Measurements from ENCODE around the gene RAB8B.
"Not testable (repeated sequence)": the region's sequence is repeated elsewhere in the genome, so short reads cannot be mapped to it uniquely, and the experiment has no call there.

RAB8B gene

DNA sequence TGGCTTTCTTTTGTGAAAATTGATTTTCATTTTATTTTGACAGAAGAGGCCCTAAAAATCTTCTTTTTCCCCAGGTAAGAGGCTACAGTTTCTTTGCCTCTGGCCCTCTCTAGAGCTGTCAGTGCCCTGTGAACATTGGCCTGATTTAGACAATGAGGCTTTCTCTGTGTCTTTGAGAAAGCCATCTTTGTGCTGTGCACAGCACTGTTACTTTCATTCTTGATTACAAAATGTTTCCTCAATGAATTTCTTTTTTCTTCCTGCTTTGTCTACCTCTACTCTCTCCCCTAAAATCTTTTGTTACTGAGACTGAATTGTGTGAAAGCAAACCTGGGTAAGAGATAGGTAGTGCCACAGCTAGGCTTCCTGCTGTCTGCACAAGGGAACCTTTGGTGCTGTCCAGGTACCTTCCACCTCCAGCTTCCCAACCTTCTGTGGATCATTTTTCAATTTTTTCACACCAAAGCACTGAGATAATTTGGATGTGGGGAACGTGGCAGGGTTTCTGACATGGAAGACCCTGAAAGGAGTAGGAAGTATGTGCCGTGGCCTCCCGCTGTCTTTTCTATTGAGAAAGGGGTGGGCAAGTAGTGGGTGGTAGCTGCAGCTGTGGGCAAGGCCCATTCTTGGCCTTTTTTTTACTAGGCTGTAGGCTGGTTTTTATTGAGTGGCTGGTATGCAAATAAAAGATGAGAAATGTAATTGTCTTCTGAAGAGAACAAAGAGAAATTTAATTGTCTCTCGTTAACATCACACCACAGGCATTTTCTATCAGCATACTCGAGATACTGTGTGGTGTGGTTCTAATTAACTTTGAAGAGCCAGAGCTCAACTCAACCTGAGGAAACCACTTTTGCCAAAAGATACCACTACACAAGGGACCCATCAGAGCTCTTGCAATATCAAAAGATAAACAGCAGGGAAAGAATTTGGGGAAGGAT lies 21.0 kb downstream of the RAB8B start:
- no peak for DNase-seq

DNA sequence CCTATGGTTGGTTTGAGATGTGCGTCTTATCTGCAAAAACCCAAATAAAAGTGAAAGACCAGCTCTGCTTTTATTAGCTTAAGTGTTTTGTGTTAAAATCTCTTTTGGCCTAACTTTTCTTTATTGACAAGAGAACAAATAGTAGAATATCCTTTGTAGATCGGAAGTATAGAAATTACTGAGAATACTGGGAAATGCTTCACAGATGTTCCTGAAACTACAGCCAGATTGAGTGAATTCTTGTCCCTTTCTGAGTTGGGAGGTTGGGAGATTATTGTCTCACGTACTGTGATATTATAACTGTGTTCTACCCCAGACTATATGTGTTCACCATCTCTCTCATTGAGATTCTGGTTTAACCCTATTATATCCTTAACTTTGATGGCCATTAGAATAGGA lies 21.7 kb downstream of the RAB8B start:
- DNase-seq: no peak

DNA sequence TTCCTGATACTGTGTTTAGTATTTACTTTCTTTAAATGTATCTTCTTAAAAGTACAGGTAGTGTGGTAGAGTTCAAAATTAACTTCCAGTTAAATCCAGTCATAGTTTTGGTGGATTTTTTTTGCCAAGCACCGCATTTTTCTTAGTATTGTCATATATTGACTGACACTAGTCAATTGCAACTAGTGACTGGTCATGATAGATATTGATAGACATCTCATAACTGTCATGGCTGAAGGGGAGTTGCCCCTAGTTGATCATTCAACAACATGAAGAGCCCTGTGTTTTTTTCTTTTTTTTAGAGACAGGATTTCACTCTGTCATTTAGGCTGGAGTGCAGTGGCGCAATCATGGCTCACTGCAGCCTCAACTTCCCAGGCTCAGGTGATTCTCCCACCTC lies 22.1 kb downstream of the RAB8B start:
- no peak for DNase-seq

DNA sequence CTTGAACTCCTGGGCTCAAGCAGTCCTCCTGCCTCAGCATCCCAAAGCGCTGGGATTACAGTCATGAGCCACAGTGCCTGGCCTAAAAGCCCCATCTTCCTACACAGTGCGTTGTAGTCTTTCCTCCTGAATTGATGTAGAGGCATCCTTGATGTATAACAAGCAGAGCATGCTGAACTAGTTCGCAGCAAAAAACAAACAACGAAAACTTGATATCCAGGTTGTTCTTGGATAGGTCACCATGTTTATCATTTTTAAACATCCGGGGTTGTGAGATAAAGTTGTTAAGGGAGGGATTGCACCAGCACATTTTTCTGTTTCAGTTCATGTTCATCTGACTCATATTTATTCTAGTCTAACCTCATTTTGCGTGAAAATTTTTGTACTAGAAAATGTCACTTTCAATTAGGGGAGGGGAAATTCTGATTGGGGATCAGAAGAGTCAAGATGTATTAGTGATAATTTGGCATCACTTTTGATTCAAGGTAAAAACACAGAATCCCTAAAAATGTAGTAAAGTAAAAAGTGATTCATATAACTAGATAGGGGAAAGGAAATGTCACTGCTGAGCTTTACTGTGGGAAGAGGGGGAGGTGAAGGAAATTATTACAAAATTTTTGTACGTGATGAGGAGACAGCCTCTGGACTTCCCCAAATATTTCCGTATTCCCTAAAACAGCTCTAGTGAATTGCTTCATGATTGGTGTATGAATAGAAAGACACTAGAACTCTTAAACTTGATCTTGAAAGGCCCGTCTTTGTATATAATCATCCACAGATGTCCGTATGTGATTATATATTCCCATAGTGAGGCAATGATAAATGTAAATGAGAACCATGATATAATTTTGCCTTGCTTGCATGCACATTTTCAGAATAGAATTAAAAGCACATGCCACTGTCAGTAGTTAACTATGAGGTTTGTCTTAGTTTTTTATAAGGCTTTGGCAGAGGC lies 22.9 kb downstream of the RAB8B start:
- peak; percentile 92 for DNase-seq

DNA sequence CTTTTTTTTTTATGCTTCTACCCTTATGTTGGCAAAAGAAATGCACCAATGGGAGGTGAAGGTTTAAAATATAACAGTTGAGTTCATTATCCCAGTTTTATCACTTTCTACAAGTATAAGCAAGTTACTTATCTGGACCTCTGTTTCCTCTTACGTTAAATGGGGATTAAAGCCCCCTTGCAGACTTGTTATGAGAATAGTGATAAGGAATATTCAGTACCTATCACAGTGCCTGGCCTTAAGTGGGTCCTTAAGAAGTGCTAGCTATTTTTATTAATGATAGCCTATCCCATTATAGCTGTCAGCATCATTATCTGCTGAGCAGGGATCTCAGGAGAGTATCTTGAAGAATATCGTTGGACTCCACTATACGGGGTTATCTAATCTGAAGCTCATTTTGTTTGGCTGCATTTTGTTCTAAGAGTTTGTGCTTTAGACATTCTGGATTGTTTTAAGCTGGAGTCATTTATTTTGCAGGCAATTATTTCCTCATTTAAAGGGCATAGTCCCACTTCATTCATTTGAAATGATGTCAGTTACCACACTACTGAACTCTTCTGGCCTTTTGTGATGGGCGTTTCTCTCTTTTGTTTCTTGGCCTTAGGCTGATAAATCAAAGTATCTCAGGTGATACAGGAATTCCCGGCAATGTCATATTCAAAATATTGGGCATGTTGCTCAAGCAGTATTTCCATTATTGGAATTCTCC lies 28.8 kb downstream of the RAB8B start:
- DNase-seq: peak; percentile 62

DNA sequence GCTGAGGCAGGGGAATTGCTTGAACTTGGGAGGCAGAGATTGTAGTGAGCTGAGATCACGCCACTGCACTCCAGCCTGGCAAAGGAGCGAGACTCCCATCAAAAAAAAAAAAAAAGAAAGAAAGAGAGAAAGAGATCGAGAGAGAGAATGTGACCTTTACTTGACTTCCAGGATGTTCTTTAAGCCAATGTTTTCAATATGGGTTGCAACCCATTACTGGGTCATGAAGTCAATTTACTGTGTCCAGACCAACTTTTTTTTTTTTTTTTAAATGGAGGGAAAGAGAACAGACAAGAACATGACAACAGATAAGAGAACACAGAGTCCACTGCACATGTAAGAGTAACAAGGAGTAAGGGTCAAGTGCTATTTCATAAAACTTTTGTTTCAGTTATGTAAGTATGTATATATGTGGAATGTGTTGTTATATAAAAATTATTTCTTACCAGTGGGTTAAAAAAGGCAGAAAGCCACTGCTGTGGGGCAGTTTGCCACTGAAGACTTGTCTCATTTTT lies 29.8 kb downstream of the RAB8B start:
- DNase-seq: no peak

DNA sequence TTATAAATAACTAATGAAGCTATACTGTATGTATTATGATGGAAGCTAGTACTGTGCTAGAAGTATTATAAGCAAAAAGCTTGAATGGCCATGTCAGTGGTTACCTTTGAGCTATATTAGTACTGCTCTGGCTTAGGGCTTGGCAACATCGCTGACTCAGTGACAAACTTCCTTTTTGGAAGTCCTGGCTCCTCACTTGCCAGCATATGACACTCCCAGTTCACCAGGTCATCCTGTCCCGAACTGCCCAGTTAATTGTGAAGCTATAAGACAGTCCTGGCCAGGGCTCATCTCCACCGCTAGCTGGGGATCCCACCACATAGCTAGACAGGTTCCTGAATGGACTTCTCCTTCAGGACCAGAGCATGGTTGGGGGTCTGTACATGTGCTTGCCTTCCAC lies 31.9 kb downstream of the RAB8B start:
- no peak for DNase-seq

DNA sequence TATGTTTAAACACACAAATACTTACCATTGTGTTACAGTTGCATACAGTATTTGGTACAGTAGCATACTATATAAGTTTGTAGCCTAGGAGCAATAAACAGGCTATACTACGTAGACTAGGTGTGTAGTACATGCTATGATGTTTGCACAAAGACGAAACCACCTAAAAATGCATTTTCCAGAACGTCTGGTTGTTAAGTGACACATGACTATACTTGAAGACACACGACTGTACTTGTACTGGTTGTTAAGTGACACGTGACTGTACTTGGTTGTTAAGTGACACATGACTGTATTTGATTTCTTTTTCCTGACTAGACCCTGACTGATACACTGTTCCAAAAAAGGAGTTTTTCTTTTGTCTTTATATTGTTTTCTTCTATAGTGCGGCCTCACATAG lies 34.1 kb downstream of the RAB8B start:
- DNase-seq: no peak

DNA sequence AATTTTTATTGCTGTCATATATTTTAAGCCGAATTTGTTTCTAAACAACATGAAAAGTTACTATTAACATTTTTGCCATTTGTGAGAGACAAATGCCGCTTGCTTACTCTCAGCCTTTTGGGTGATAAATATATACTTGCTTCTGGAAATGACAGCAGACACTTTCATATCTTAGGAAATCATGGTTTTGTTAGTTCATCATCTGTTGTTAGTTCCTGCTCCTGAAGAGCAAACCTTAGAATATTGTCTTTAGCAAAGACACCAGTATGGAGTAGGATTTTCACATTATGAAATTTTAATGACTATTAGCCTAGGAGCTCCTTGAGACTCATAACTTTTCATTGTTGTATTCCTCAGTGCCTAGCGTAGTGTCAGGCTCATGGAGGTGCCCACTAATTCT lies 36.0 kb downstream of the RAB8B start:
- DNase-seq: no peak

DNA sequence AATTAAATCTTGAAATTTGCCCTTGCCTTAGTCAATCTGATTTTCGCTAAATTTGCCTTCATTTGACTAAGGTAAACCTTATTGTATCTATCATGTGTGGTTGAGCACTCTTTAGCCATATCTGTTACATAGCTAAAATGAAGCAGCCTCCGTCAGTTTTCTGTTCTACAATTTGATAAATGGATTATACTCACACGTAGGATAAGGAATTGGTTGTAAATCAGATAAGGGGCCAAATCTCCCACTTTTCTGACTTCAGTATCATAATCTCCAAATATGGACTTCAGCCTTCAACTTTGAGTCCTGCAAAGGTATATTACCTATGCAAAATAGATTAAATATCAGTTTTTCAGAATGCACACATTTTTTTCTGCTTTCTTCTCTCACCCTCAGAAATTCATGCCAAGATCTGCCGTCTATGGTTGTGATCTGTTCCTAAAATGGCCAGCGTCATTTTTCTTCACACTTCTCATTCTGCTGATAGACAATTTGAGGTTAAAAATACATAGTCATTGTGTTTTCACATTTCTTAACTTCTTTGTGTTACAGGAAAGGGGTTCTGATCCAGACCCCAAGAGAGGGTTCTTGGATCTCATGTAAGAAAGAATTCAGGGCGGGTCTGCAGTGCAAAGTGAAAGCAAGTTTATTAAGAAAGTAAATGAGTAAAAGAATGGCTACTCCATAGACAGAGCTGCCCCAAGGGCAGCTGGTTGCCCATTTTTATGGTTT lies 36.9 kb downstream of the RAB8B start:
- no peak for DNase-seq

DNA sequence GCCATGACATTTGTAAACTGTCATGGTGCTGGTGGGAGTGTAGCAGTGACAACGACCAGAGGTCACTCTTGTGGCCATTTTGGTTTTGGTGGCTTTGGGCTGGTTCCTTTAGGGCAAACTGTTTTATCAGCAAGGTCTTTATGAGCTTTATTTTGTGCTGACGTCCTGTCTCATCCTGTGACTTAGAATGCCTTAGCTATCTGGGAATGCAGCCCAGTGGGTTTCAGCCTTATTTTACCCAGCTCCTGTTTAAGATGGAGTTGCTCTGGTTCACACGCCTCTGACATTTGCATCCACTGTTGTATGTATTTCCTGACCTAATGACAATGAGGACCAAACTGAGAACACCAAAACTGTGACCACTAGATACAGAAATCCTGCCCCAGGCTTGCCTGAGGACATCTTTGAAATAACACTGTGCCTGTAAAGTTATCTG lies 37.6 kb downstream of the RAB8B start:
- no peak for DNase-seq

DNA sequence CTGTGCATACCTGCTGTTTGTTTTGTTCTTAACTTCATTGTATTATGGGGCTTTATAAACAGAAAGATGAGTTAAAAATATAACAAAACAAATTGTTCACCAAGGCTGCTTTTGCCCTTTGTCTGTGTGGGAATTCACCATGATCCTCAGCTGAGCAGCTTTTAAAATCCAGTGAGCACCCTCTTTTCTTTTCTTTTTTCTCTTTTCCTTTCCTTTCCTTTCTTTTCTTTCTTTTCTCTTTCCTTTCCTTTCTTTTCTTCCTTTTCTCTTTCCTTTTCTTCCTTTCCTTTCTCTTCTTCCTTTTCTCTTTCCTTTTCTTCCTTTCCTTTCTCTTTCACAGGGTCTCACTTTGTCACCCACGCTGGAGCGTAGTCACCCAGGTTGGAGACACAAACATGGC lies 38.3 kb downstream of the RAB8B start:
- no peak for DNase-seq

DNA sequence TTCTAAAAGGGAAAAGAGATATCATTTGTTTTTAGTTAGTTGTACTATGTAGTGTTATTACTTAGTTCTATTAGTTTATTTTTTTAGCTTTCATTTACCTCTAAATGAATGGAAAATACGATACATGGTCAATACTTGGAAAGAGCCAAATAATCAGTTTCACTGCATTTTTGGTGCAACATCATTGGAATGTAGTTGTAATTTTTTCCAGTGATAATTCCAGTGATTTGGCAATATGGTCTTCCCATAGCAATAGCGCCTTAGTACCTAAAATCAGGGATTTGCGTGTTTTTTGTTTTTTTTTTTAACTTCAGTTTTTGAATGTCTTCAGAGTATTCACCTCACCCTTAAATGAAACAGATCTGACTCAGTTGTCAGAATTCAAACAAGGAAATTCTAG lies 41.8 kb downstream of the RAB8B start:
- DNase-seq: peak; percentile 16

DNA sequence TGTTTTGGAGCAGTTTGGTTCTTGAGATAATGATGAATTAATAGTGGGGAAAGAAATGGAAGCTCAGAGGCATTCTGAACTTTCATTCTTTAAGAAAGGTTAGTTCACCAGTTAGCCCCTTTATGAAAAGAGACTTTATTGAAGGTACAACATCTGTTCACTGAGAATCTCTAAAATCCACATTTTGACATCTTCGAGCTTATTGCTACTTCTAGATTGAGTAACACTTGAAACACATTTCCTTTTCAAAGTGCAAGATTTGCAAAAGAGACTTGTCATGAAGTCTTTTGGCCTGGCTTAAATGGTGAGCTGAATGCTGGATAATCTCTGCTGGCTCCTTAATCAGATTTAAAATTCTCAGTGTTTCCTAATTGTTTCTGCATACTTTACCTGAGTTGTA lies 42.3 kb downstream of the RAB8B start:
- no peak for DNase-seq

DNA sequence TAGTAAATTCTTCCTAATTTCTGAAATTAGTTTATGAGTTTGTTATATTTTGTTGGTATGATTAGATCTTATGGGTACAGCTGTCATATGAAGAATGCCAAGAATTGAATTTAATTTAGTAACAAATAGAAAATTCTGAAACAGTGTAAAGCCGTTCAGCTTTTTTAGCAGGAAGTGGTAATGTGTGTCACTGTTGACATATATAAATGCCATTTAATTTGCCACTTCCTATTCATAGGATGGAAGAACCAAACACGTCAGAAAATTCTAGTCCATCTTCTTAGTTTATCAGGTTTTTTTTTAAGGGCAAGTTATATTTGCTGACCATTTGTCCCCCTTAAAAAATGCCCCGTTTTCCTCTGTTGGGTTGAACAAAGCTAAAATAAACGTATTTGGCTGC lies 43.0 kb downstream of the RAB8B start:
- no peak for DNase-seq

DNA sequence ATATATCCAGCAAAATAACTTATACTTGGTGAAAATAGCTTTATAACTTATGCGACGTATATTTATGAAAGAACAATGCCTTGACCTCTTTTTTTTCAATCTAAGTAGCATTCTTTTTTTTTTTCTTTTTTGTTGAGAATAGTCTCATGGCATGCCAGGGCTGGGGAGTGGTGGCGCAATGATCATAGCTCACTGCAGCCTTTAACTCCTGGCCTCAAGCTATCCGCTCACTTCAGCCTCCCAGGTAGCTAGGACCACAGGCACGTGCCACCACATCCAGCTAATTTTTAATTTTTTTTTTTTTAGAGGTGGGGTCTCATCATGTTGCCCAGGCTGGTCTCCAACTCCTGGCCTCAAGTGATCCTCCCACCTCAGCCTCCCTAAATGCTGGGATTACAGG lies 43.5 kb downstream of the RAB8B start:
- DNase-seq: no peak

DNA sequence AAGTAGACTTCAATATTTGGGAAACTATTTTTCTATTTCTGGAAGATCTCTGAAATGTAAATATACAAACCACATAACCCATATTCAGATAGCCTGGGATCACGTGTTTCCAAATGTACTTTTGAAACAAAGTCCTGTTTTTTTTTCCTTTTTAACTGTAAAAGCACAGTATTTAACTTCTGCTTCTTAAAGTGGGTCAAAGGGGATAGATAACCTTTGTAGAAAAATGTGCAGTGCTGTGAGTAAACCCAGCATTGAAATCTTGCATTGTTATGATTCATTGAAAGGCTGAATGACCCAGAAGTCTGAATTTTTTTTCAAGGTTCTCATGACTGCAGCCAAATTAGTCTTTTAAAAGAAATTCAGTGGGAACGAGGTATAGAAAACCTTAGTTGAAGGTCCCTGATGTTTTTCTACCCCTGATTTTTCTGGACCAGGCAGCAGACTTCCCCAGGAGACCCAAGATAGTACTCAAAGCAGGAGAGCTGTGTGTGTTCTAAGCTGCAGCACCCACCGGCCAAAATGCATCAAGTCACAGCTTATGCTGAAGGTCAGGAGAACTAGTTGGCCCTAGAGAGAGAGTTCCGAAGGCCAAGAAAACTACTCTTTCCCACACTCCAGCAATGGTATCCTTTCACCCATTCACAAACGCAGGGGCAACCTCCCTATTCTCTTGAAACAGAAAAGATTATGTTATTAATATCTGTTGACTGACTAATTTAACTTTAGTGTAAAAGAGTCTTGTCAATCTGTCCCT lies 44.4 kb downstream of the RAB8B start:
- peak; percentile 72 for DNase-seq

DNA sequence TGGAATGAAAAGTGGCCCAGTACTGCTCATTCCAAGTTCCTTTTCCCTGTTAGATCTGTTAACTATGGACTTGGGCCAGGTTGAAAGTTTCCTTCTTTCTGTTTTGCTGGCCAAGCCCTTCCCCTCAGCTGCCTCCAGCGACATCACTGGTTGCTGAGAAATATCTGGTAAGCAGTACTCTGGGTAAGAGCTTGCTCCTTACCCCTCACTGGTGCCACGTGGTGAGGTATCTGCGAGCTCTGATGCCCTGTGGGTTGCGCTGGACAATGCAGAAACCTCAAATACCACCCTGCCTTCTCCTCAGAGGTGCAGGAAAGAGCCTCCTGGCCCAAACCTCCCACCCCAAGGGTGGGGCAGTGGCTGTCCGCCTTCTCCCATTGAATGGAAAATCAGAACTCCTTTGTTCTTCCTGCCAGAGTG lies 45.1 kb downstream of the RAB8B start:
- DNase-seq: peak; percentile 59

DNA sequence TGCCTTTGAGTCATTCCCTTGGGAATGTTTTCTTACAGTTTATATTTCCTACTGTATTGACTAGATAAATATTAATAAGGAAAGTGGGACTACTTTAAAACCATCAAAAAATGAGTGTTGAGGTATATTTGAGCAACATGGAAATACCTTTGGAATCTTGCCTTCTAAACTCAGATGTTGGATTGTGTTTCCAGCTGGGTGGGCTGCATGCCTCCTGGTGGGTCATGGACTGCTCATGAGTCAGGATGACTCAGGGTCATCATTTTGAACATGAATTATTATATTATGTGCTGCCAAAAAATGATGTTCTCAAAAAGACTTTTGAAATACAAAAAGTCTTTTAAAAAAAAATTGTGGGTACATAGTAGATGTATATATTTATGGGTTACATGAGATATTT lies 46.9 kb downstream of the RAB8B start:
- peak; percentile 96 for DNase-seq

DNA sequence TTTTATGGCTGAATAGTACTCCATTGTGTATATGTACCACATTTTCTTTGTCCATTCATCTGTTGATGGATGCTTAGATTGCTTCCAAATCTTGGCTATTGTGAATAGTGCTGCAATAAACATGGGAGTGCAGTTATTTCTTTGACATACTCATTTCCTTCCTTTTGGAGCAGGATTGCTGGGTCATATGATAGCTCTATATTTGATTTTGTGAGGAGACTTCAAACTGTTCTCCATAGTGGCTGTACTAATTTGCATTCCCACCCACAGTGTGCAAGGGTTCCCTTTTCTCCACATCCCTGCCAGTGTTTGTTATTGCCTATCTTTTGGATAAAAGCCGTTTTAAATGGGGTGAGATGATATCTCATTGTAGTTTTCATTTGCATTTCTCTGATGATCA lies 47.7 kb downstream of the RAB8B start:
- DNase-seq: not testable (repeated sequence)

DNA sequence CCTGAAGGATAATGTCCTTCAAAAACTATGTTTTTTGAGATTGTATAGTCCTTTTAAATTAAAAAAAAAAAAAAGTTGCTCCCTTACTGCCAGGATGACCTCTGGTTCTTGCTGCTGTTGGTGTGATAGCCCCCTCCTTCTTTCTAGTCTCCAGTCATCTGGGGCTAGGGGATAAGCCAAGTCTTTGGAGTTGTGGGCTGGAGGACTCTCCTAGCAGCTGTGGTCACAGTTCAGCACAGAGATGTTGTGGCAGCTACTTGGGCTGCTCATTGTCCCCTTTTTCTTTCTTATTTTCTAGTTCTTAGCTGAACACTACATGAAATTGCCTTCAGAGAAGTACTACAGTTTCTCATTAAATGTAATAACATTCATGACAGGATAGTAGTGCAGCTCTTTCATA lies 48.8 kb downstream of the RAB8B start:
- no peak for DNase-seq
